Astrocyte (in vitro differentiated cells and primary cell): Measurements from ENCODE around the gene ASCL2. TPM values are rescaled to one million over a fixed set of nuclear protein-coding genes. Genes with fewer than 3 reads are reported as not detected.

Source experiments
- DNase-seq: peaks from one replicate; pipeline ENCODE4 v3.0.0-alpha.2; 2010; ENCODE audit warnings: low read depth
- FAIRE-seq: peaks from 2 replicates; lab custom pipeline; 2011; peaks lifted over from hg19 to GRCh38; lab: Jason Lieb, UNC
- H2AFZ ChIP-seq: 2 replicates; pipeline ENCODE4 v1.6.0; 2012; ENCODE audit warnings: low read depth, low read length, inconsistent platforms
- H3K27ac ChIP-seq: 2 replicates; pipeline ENCODE4 v1.5.1; 2011; ENCODE audit warnings: low read depth, low read length, inconsistent platforms
- H3K27me3 ChIP-seq: 2 replicates; pipeline ENCODE4 v1.6.0; 2011; ENCODE audit warnings: low read length, inconsistent platforms; ENCODE audit not compliant: insufficient read depth
- H3K36me3 ChIP-seq: 2 replicates; pipeline ENCODE4 v1.5.1; 2011; ENCODE audit warnings: low read length, inconsistent platforms; ENCODE audit not compliant: insufficient read depth
- H3K4me1 ChIP-seq: 2 replicates; pipeline ENCODE4 v1.5.1; 2011; ENCODE audit warnings: low read length, inconsistent platforms; ENCODE audit not compliant: insufficient read depth
- H3K4me2 ChIP-seq: 2 replicates; pipeline ENCODE4 v1.6.0; 2012; ENCODE audit warnings: low read length, inconsistent platforms
- H3K4me3 ChIP-seq: 2 replicates; pipeline ENCODE4 v1.5.1; 2011; ENCODE audit warnings: low read depth, mild to moderate bottlenecking, low read length, inconsistent platforms; ENCODE audit not compliant: insufficient read depth
- H3K79me2 ChIP-seq: 2 replicates; pipeline ENCODE4 v1.6.0; 2012; ENCODE audit warnings: mild to moderate bottlenecking, low read length, inconsistent platforms; ENCODE audit not compliant: insufficient read depth
- H3K9ac ChIP-seq: 2 replicates; pipeline ENCODE4 v1.6.0; 2012; ENCODE audit warnings: mild to moderate bottlenecking, low read length, inconsistent platforms
- H3K9me3 ChIP-seq: 2 replicates; pipeline ENCODE4 v1.5.1; 2012; ENCODE audit warnings: low read depth, mild to moderate bottlenecking, low read length, inconsistent platforms; ENCODE audit not compliant: insufficient read depth
- H4K20me1 ChIP-seq: 2 replicates; pipeline ENCODE4 v1.6.0; 2012; ENCODE audit warnings: low read length, inconsistent platforms; ENCODE audit not compliant: insufficient read depth
- H3K27ac Mint-ChIP-seq: one replicate; pipeline ENCODE4 v1.8.0; 2021; ENCODE audit warnings: mild to moderate bottlenecking, mixed read lengths; ENCODE audit not compliant: unreplicated experiment
- H3K27me3 Mint-ChIP-seq: one replicate; pipeline ENCODE4 v1.8.0; 2021; ENCODE audit warnings: low read depth, mixed read lengths; ENCODE audit not compliant: unreplicated experiment
- H3K36me3 Mint-ChIP-seq: one replicate; pipeline ENCODE4 v1.8.0; 2021; ENCODE audit warnings: low read depth, mixed read lengths; ENCODE audit not compliant: unreplicated experiment
- H3K4me1 Mint-ChIP-seq: one replicate; pipeline ENCODE4 v1.8.0; 2021; ENCODE audit warnings: low read depth, mixed read lengths; ENCODE audit not compliant: unreplicated experiment
- H3K4me3 Mint-ChIP-seq: one replicate; pipeline ENCODE4 v1.8.0; 2021; ENCODE audit warnings: mild to moderate bottlenecking, moderate library complexity, mixed read lengths; ENCODE audit not compliant: unreplicated experiment
- H3K9me3 Mint-ChIP-seq: one replicate; pipeline ENCODE4 v1.8.0; 2021; ENCODE audit warnings: mild to moderate bottlenecking, mixed read lengths; ENCODE audit not compliant: unreplicated experiment
- EZH2 ChIP-seq: IDR thresholded peaks from 2 replicates; pipeline ENCODE4 v1.6.1; 2012; ENCODE audit warnings: mild to moderate bottlenecking, low read length, inconsistent platforms; ENCODE audit not compliant: insufficient read depth
- total RNA-seq: library from RNA; stranded (reverse); gene quantifications from 2 replicates; pipeline ENCODE4 v1.2.1, GENCODE V29; 2021
- TF ChIP-seq, protein P1 (sequence below): IDR thresholded peaks from 2 replicates; pipeline ENCODE4 v1.5.1; 2011; ENCODE audit warnings: low read depth, mild to moderate bottlenecking, inconsistent platforms, low read length, moderate library complexity; ENCODE audit not compliant: insufficient read depth

ASCL2 gene
- total RNA-seq, 1 donor from 2014 or later = not detected

DNA sequence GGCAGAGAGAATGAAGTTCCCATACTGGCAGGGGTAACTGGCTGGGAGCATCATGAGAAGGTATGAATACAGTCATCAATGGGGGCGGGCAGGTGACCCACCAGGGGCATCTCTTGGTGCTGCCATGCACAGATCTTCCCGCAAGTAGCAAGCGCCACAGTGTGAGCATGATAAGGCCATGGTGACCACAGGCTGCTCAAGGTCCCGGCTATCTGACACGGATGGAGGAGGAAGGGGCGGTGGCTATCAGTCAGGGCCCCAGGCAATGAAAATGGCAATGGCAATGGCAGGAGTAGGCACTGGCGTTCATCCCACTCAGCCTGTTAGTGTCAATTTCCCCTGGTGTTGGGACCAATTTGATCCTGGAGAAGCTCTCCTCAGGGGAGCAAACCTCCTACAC is 21.6 kb downstream of the ASCL2 start:
- Histone ChIP-seq H3K36me3 (no peaks in the 10 kb centered on the region), H3K79me2 (no peaks in the 10 kb centered on the region), H3K4me3 (no peak overlapping the region), H3K4me1 (no peaks in the 10 kb centered on the region), H2AFZ (no peak overlapping the region), H3K4me2 (no peak overlapping the region), H3K9me3 (no peaks in the 10 kb centered on the region), H3K27me3 (peaks cover 5% of the 10 kb centered on the region), H3K9ac (no peak overlapping the region), H4K20me1 (no peaks in the 10 kb centered on the region), H3K27ac (no peak overlapping the region)
- Mint-ChIP-seq H3K4me1 (no peaks in the 10 kb centered on the region), H3K27ac (no peak overlapping the region), H3K36me3 (no peaks in the 10 kb centered on the region), H3K9me3 (peaks cover 14% of the 10 kb centered on the region), H3K27me3 (peaks cover 44% of the 10 kb centered on the region), H3K4me3 (no peak overlapping the region)
- TF ChIP-seq, protein P1, sequence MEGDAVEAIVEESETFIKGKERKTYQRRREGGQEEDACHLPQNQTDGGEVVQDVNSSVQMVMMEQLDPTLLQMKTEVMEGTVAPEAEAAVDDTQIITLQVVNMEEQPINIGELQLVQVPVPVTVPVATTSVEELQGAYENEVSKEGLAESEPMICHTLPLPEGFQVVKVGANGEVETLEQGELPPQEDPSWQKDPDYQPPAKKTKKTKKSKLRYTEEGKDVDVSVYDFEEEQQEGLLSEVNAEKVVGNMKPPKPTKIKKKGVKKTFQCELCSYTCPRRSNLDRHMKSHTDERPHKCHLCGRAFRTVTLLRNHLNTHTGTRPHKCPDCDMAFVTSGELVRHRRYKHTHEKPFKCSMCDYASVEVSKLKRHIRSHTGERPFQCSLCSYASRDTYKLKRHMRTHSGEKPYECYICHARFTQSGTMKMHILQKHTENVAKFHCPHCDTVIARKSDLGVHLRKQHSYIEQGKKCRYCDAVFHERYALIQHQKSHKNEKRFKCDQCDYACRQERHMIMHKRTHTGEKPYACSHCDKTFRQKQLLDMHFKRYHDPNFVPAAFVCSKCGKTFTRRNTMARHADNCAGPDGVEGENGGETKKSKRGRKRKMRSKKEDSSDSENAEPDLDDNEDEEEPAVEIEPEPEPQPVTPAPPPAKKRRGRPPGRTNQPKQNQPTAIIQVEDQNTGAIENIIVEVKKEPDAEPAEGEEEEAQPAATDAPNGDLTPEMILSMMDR = no peak
- no peak for TF ChIP-seq EZH2
- FAIRE-seq = no peak
- no peak for DNase-seq

DNA sequence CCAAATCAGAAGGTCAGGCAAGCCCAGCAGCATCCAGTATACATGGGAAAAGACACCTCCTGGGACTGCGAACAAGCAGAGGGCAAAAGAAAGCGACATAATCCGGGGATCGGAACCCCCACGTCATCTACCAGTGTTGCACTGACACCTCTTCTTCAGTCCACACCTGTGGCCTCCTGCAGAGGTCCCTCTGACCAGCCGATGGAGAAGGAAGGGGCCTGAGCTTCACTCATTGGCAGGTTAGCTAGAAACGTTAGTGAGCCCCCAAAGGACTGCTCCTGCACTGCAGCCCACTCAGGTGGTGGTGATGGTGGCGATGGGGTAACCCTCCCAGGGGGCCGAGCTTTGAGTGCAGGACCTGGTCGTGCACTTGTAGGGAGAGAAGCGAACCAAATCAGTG is 22.1 kb downstream of the ASCL2 start:
- DNase-seq (no peak), FAIRE-seq (no peak)
- no peaks in the 10 kb centered on the region for H3K4me1 Mint-ChIP-seq
- H3K4me3 ChIP-seq = no peak overlapping the region
- H3K9ac ChIP-seq = no peak overlapping the region
- peaks cover 14% of the 10 kb centered on the region for H3K9me3 Mint-ChIP-seq
- no peak overlapping the region for H3K4me2 ChIP-seq
- no peaks in the 10 kb centered on the region for H3K9me3 ChIP-seq
- no peak overlapping the region for H3K4me3 Mint-ChIP-seq
- H3K27me3 ChIP-seq = peaks cover 5% of the 10 kb centered on the region
- TF ChIP-seq EZH2 = no peak
- TF ChIP-seq, protein P1 = no peak
- H3K36me3 ChIP-seq = no peaks in the 10 kb centered on the region
- H3K27me3 Mint-ChIP-seq = peaks cover 44% of the 10 kb centered on the region
- H3K4me1 ChIP-seq = no peaks in the 10 kb centered on the region
- no peak overlapping the region for H3K27ac ChIP-seq
- no peaks in the 10 kb centered on the region for H3K36me3 Mint-ChIP-seq
- H3K27ac Mint-ChIP-seq = no peak overlapping the region
- no peaks in the 10 kb centered on the region for H3K79me2 ChIP-seq
- H4K20me1 ChIP-seq = no peaks in the 10 kb centered on the region
- no peak overlapping the region for H2AFZ ChIP-seq

DNA sequence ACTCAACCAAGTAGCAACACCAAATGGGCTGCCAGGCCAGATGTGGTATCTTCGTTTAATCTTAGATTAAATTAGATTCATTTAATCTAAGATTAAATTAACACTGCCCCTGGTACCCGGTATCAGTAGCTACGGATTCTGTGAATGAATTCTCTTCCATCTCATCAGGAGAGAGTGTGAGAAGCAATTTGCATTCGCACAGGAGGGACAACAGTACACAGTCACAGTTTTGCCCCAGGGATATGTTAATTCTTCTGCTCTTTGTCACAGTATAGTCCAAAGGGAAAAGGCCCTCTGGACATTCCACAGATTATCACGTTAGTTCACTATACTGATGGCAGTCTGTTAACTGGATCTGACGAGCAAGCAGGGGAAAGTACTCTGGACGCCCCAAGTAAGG is 22.9 kb downstream of the ASCL2 start:
- Histone ChIP-seq H3K9me3 (no peaks in the 10 kb centered on the region), H3K36me3 (no peaks in the 10 kb centered on the region), H3K4me1 (no peaks in the 10 kb centered on the region), H3K4me2 (no peak overlapping the region), H3K9ac (no peak overlapping the region), H3K79me2 (no peaks in the 10 kb centered on the region), H3K27ac (no peak overlapping the region), H3K27me3 (peaks cover 4% of the 10 kb centered on the region), H3K4me3 (no peak overlapping the region), H4K20me1 (no peaks in the 10 kb centered on the region), H2AFZ (no peak overlapping the region)
- no peak overlapping the region for H3K27ac Mint-ChIP-seq
- FAIRE-seq (no peak), DNase-seq (no peak)
- H3K4me3 Mint-ChIP-seq = no peak overlapping the region
- peaks cover 44% of the 10 kb centered on the region for H3K27me3 Mint-ChIP-seq
- peaks cover 15% of the 10 kb centered on the region for H3K9me3 Mint-ChIP-seq
- TF ChIP-seq, protein P1 = no peak
- no peak for TF ChIP-seq EZH2
- H3K4me1 Mint-ChIP-seq = no peaks in the 10 kb centered on the region
- H3K36me3 Mint-ChIP-seq = no peaks in the 10 kb centered on the region
